GM23338 (cell line): ENCODE results near the gene SIK2.

ENCODE experiments used
- CREB1 ChIP-seq: fragments of 250-450 bp; sonication (Bioruptor Pico); IDR thresholded peaks from 2 replicates; pipeline ENCODE4 v1.5.0; 2020; ENCODE audit warnings: low read depth, mild to moderate bottlenecking, moderate library complexity
- EZH2 ChIP-seq: fragments of 200-600 bp; sonication (generic); IDR thresholded peaks from one replicate; pipeline ENCODE4 v1.8.0; 2017; ENCODE audit warnings: antibody characterized with exemption, mild to moderate bottlenecking, low read depth; ENCODE audit not compliant: unreplicated experiment
- JUNB ChIP-seq: IDR thresholded peaks from one replicate; pipeline ENCODE4 v1.6.1; 2016; ENCODE audit warnings: antibody characterized with exemption; ENCODE audit not compliant: unreplicated experiment
- POLR2AphosphoS5 ChIP-seq: IDR thresholded peaks from 2 replicates; pipeline ENCODE4 v1.6.1; 2016; ENCODE audit warnings: antibody characterized with exemption, low read depth
- TF ChIP-seq, protein P1 (sequence below), 2 experiments: fragments of 200-600 bp in 1 of 2; sonication (generic) in 1 of 2; conservative IDR thresholded peaks; 2 replicates each; pipeline versions ENCODE4 v1.5.1 to v1.6.1; 2016 to 2017; ENCODE audit warnings: antibody characterized with exemption in 2 of 2, low read depth in 2 of 2, mild to moderate bottlenecking in 2 of 2, moderate library complexity in 1 of 2
- TF ChIP-seq, protein P2 (sequence below): IDR thresholded peaks from 2 replicates; pipeline ENCODE4 v1.6.1; 2016; ENCODE audit warnings: antibody characterized with exemption
- TF ChIP-seq, protein P3 (sequence below): IDR thresholded peaks from one replicate; pipeline ENCODE4 v1.6.1; 2018; ENCODE audit warnings: antibody characterized with exemption; ENCODE audit not compliant: unreplicated experiment

DNA sequence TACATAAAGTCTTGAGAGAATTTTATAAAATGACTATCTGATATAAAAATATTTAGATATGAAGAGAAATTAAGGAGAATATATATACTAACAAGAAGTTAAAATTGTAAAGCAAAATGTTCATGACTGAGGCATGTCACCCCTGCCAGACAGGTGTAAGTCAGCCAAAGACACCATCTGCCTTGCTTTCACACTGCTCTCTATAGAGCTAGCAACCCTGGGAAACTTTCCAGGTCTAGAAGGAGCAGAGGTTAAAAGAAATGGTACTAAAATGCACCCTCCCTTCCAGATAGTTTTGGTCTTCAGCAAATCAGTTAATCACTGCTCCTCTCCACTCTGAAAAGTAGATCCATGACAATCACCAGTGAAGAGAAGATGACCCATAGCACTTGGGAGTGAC is 147.4 kb downstream of the SIK2 start:
- TF ChIP-seq, protein P1, sequence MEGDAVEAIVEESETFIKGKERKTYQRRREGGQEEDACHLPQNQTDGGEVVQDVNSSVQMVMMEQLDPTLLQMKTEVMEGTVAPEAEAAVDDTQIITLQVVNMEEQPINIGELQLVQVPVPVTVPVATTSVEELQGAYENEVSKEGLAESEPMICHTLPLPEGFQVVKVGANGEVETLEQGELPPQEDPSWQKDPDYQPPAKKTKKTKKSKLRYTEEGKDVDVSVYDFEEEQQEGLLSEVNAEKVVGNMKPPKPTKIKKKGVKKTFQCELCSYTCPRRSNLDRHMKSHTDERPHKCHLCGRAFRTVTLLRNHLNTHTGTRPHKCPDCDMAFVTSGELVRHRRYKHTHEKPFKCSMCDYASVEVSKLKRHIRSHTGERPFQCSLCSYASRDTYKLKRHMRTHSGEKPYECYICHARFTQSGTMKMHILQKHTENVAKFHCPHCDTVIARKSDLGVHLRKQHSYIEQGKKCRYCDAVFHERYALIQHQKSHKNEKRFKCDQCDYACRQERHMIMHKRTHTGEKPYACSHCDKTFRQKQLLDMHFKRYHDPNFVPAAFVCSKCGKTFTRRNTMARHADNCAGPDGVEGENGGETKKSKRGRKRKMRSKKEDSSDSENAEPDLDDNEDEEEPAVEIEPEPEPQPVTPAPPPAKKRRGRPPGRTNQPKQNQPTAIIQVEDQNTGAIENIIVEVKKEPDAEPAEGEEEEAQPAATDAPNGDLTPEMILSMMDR (conservative IDR thresholded peaks at IDR 0.05; ENCODE audit: low read depth in 2 of 2), result no peak
- TF ChIP-seq EZH2, result no peak
- TF ChIP-seq POLR2AphosphoS5, result no peak
- TF ChIP-seq, protein P2, sequence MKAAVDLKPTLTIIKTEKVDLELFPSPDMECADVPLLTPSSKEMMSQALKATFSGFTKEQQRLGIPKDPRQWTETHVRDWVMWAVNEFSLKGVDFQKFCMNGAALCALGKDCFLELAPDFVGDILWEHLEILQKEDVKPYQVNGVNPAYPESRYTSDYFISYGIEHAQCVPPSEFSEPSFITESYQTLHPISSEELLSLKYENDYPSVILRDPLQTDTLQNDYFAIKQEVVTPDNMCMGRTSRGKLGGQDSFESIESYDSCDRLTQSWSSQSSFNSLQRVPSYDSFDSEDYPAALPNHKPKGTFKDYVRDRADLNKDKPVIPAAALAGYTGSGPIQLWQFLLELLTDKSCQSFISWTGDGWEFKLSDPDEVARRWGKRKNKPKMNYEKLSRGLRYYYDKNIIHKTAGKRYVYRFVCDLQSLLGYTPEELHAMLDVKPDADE, result no peak
- no peak for TF ChIP-seq CREB1
- TF ChIP-seq JUNB, result no peak
- TF ChIP-seq, protein P3, sequence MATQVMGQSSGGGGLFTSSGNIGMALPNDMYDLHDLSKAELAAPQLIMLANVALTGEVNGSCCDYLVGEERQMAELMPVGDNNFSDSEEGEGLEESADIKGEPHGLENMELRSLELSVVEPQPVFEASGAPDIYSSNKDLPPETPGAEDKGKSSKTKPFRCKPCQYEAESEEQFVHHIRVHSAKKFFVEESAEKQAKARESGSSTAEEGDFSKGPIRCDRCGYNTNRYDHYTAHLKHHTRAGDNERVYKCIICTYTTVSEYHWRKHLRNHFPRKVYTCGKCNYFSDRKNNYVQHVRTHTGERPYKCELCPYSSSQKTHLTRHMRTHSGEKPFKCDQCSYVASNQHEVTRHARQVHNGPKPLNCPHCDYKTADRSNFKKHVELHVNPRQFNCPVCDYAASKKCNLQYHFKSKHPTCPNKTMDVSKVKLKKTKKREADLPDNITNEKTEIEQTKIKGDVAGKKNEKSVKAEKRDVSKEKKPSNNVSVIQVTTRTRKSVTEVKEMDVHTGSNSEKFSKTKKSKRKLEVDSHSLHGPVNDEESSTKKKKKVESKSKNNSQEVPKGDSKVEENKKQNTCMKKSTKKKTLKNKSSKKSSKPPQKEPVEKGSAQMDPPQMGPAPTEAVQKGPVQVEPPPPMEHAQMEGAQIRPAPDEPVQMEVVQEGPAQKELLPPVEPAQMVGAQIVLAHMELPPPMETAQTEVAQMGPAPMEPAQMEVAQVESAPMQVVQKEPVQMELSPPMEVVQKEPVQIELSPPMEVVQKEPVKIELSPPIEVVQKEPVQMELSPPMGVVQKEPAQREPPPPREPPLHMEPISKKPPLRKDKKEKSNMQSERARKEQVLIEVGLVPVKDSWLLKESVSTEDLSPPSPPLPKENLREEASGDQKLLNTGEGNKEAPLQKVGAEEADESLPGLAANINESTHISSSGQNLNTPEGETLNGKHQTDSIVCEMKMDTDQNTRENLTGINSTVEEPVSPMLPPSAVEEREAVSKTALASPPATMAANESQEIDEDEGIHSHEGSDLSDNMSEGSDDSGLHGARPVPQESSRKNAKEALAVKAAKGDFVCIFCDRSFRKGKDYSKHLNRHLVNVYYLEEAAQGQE, result no peak
